CD4-positive, alpha-beta T cell (primary cell): ENCODE results near the gene RNF150. TPM values are rescaled to one million over a fixed set of nuclear protein-coding genes. Genes with fewer than 3 reads are reported as not detected.

ENCODE experiments used
- ATAC-seq: fragments of 200-7000 bp; cut with Tn5 transposase; one replicate; pipeline ENCODE4 v1.10.0; 2022; ENCODE audit warnings: mild to moderate bottlenecking; ENCODE audit not compliant: poor library complexity
- CTCF ChIA-PET: fragments of 350-600 bp; sonication (Branson Sonifier 250); formaldehyde crosslinking; loops from one replicate; lab custom pipeline; 2021; ENCODE audit warnings: antibody characterized with exemption, inconsistent platforms; lab: Charles Lee
- POLR2A ChIA-PET: fragments of 350-600 bp; sonication (Branson Sonifier 250); formaldehyde crosslinking; loops from one replicate; lab custom pipeline; 2021; ENCODE audit warnings: antibody characterized with exemption, inconsistent platforms; lab: Charles Lee
- DNase-seq, 14 experiments: peaks; one replicate each; pipeline ENCODE4 v3.0.0-alpha.2; 2013 to 2020; ENCODE audit warnings: mixed read lengths in 2 of 14
- H3K27ac ChIP-seq, 2 donors: one replicate each; pipeline versions ENCODE4 v1.5.1 to v1.7.0; 2013; ENCODE audit warnings: low read length in 2 of 2, low read depth in 1 of 2, mild to moderate bottlenecking in 1 of 2
- H3K27me3 ChIP-seq, 2 experiments: 1 replicate in 1 of 2; 2 replicates in 1 of 2; pipeline versions ENCODE4 v1.6.1 to v1.7.0; 2013; ENCODE audit warnings: low read length in 2 of 2, control low read depth in 1 of 2, mild to moderate bottlenecking in 1 of 2, moderate library complexity in 1 of 2; ENCODE audit not compliant: insufficient read depth in 2 of 2, control insufficient read depth in 1 of 2
- H3K36me3 ChIP-seq: one replicate; pipeline ENCODE4 v1.6.1; 2013; ENCODE audit warnings: low read length, control low read depth; ENCODE audit not compliant: insufficient read depth
- H3K4me1 ChIP-seq: one replicate; pipeline ENCODE4 v1.6.1; 2013; ENCODE audit warnings: low read length, control low read depth; ENCODE audit not compliant: insufficient read depth
- H3K4me3 ChIP-seq: one replicate; pipeline ENCODE4 v1.5.1; 2013; ENCODE audit warnings: mild to moderate bottlenecking, low read length, moderate library complexity
- H3K9me3 ChIP-seq, 2 experiments: 1 replicate in 1 of 2; 2 replicates in 1 of 2; pipeline versions ENCODE4 v1.6.1 to v1.7.0; 2013; ENCODE audit warnings: low read length in 2 of 2, mild to moderate bottlenecking in 2 of 2, control low read depth in 1 of 2, moderate library complexity in 1 of 2; ENCODE audit not compliant: control insufficient read depth in 1 of 2, insufficient read depth in 1 of 2
- H3K27ac Mint-ChIP-seq: one replicate; pipeline ENCODE4 v1.8.0; 2020; ENCODE audit warnings: mixed read lengths
- H3K27me3 Mint-ChIP-seq: one replicate; pipeline ENCODE4 v1.8.0; 2021; ENCODE audit warnings: mixed read lengths
- H3K36me3 Mint-ChIP-seq: one replicate; pipeline ENCODE4 v1.8.0; 2021; ENCODE audit warnings: low read depth, mixed read lengths
- H3K4me1 Mint-ChIP-seq: one replicate; pipeline ENCODE4 v1.8.0; 2021; ENCODE audit warnings: low read depth, mixed read lengths
- H3K4me3 Mint-ChIP-seq: one replicate; pipeline ENCODE4 v1.8.0; 2020; ENCODE audit warnings: mild to moderate bottlenecking, mixed read lengths
- H3K9me3 Mint-ChIP-seq: one replicate; pipeline ENCODE4 v1.8.0; 2020; ENCODE audit warnings: mixed read lengths
- CTCF ChIP-seq: fragments of 200-600 bp; IDR thresholded peaks from one replicate; pipeline ENCODE4 v1.8.0; 2022; ENCODE audit warnings: antibody characterized with exemption, mild to moderate bottlenecking
- intact Hi-C, 2 experiments: fragments of 100-400 bp; cut with DNase I in 1 of 2; cut with micrococcal nuclease in 1 of 2; formaldehyde crosslinking; loops; one replicate each; pipeline versions ENCODE4 v1.15.1 to v1.9.0; 2023 to 2025; cut with DNase I, micrococcal nuclease
- total RNA-seq, 174 experiments: library from RNA in 2 of 174; stranded (reverse) in 2 of 174; gene quantifications; one replicate each; pipeline ENCODE4 v1.2.3 and lab custom pipeline; 2021 to 2026

The RNF150 gene
- total RNA-seq, 2 experiments from 2014 or later = not detected

- peaks cover 11% of the 10 kb centered on the region for H3K4me1 ChIP-seq
- Mint-ChIP-seq H3K27me3 (peaks cover 85% of the 10 kb centered on the region), H3K9me3 (no peaks in the 10 kb centered on the region), H3K4me3 (peak overlapping the region; percentile 70), H3K36me3 (no peaks in the 10 kb centered on the region), H3K27ac (no peak overlapping the region), H3K4me1 (peaks cover 13% of the 10 kb centered on the region)
- no peak for TF ChIP-seq CTCF
- DNase-seq (no peak), ATAC-seq (no peak)
- no peaks in the 10 kb centered on the region for H3K36me3 ChIP-seq
- peaks cover 30 to 77% of the 10 kb centered on the region in 2 experiments for H3K27me3 ChIP-seq
- H3K9me3 ChIP-seq = peaks cover 0 to 5% of the 10 kb centered on the region in 2 experiments
- intact Hi-C loops = no loop called here
- no peak overlapping the region for H3K27ac ChIP-seq
- CTCF ChIA-PET = no interaction called here
- no peak overlapping the region for H3K4me3 ChIP-seq
- POLR2A ChIA-PET = no interaction called here
These were observed 1.1 kb downstream of the RNF150 start for GRCh38 chr4:141132072-141132708.

- DNase-seq (no peak), ATAC-seq (no peak)
- ChIA-PET CTCF (no interaction called here), POLR2A (no interaction called here)
- Histone ChIP-seq H3K4me1 (peaks cover 11% of the 10 kb centered on the region), H3K4me3 (no peak overlapping the region), H3K27me3 (peaks cover 30 to 72% of the 10 kb centered on the region in 2 experiments), H3K36me3 (no peaks in the 10 kb centered on the region), H3K9me3 (peaks cover 0 to 5% of the 10 kb centered on the region in 2 experiments), H3K27ac (no peak overlapping the region)
- Mint-ChIP-seq H3K4me3 (peak overlapping the region; percentile 70), H3K36me3 (no peaks in the 10 kb centered on the region), H3K4me1 (peaks cover 13% of the 10 kb centered on the region), H3K27me3 (peaks cover 85% of the 10 kb centered on the region), H3K27ac (no peak overlapping the region), H3K9me3 (no peaks in the 10 kb centered on the region)
- TF ChIP-seq CTCF = no peak
- intact Hi-C loops = no loop called here
These were observed 1.6 kb downstream of the RNF150 start for GRCh38 chr4:141131723-141132071.

GRCh38 chr4:141130947-141131605 lies 2.2 kb downstream of the RNF150 start:
- no peak for TF ChIP-seq CTCF
- no peaks in the 10 kb centered on the region for H3K9me3 Mint-ChIP-seq
- H3K4me1 Mint-ChIP-seq = peaks cover 13% of the 10 kb centered on the region
- Histone ChIP-seq H3K27ac (no peak overlapping the region), H3K36me3 (no peaks in the 10 kb centered on the region), H3K4me3 (no peak overlapping the region), H3K27me3 (peaks cover 30 to 66% of the 10 kb centered on the region in 2 experiments), H3K4me1 (peaks cover 11% of the 10 kb centered on the region), H3K9me3 (peaks cover 0 to 5% of the 10 kb centered on the region in 2 experiments)
- CTCF ChIA-PET = no interaction called here
- POLR2A ChIA-PET = no interaction called here
- DNase-seq = no peak
- intact Hi-C loops = no loop called here
- no peak overlapping the region for H3K27ac Mint-ChIP-seq
- H3K27me3 Mint-ChIP-seq = peaks cover 85% of the 10 kb centered on the region
- H3K4me3 Mint-ChIP-seq = peak overlapping the region; percentile 70
- no peak for ATAC-seq
- H3K36me3 Mint-ChIP-seq = no peaks in the 10 kb centered on the region
